ENCODE data around the gene SYNE1. TPM values are rescaled to one million over a fixed set of nuclear protein-coding genes. Genes with fewer than 3 reads are reported as not detected.

SYNE1 gene
- total RNA-seq, 2 experiments from 2014 or later, result 29.5 to 35.1 TPM

DNA sequence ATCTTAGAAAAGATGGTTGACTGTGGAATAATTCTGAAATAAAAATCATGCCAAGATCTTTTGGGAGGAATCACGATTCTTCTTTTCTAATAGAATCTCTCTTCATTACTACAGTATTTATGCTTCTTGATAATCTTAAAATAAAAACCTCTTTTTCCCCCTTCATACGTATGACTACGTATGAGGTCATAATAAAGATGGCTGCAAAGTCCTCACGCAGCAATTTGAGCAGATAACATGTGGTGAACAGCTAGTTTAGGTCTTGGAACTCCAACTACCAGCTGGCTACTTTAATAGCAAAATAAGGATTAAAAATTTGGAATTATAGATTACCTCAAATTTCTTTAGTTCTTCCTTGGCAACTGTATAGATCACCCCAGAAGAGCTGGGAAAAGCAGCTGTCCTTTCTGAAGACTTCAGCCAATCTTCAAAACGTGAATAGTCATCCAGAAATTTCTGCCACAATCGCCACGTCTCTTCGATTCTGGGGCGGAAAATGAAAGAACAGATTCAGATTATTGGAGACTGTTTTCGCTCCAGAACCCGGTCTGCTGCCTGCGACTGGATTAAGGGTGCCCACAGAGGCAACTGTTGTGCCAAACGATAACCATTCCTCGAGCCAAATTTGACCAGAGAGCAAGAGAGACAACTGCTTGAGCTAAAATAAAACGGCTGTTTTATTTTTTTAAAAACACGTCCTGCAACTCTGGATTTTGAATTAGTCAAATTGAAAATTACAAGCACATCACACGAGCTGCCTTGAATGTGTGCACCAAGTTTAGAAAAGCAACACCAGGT, 482.4 kb downstream of the SYNE1 start:
- Mint-ChIP-seq H3K36me3 (ENCODE audit: low read depth) (peaks cover 35% of the 10 kb centered on the region), H3K9me3 (no peaks in the 10 kb centered on the region), H3K27me3 (no peaks in the 10 kb centered on the region), H3K4me3 (no peak overlapping the region), H3K27ac (no peak overlapping the region), H3K4me1 (ENCODE audit: low read depth) (peaks cover 3% of the 10 kb centered on the region)
- intact Hi-C loops (cut with micrococcal nuclease), result no loop called here
- ChIA-PET POLR2A (no interaction called here), CTCF (interaction anchor here (0.8 kb wide), 1 partner anchor 113 kb away, joined by 3 read pairs; no protein-coding TSS in a partner anchor)
- TF ChIP-seq, protein P1, sequence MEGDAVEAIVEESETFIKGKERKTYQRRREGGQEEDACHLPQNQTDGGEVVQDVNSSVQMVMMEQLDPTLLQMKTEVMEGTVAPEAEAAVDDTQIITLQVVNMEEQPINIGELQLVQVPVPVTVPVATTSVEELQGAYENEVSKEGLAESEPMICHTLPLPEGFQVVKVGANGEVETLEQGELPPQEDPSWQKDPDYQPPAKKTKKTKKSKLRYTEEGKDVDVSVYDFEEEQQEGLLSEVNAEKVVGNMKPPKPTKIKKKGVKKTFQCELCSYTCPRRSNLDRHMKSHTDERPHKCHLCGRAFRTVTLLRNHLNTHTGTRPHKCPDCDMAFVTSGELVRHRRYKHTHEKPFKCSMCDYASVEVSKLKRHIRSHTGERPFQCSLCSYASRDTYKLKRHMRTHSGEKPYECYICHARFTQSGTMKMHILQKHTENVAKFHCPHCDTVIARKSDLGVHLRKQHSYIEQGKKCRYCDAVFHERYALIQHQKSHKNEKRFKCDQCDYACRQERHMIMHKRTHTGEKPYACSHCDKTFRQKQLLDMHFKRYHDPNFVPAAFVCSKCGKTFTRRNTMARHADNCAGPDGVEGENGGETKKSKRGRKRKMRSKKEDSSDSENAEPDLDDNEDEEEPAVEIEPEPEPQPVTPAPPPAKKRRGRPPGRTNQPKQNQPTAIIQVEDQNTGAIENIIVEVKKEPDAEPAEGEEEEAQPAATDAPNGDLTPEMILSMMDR (IDR thresholded peaks at IDR 0.05), result no peak
- DNase-seq, result no peak
- no peak for ATAC-seq

DNA sequence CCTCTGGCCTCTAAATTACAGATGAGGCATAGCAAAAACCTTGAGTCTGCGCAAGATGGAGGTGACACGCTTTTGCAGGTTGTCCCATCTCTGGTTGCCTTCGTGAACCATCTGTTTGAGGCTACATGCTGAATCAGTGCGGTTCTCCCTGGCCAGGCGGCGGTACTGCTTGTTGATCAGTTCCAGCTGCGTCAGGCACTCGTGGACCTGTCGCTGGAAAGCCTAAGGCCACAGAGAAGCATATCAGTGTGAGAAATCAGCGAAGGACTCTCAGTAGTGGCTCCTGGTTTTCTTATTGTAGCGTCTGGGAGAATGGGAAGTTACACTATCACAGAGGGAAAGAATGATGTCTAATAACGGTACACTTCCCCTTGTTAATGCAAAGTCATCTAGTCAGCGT, 485.2 kb downstream of the SYNE1 start:
- DNase-seq (no peak), ATAC-seq (no peak)
- intact Hi-C loops (cut with micrococcal nuclease), result no loop called here
- H3K9me3 Mint-ChIP-seq, result no peaks in the 10 kb centered on the region
- H3K27me3 Mint-ChIP-seq, result no peaks in the 10 kb centered on the region
- H3K27ac Mint-ChIP-seq, result no peak overlapping the region
- CTCF ChIA-PET, result no interaction called here
- POLR2A ChIA-PET, result interaction anchor here (1.4 kb wide), 1 partner anchor 8 kb away, joined by 4 read pairs; no protein-coding TSS in a partner anchor
- no peaks in the 10 kb centered on the region for H3K4me1 Mint-ChIP-seq (ENCODE audit: low read depth)
- TF ChIP-seq, protein P1 (IDR thresholded peaks at IDR 0.05), result no peak
- no peak overlapping the region for H3K4me3 Mint-ChIP-seq
- H3K36me3 Mint-ChIP-seq (ENCODE audit: low read depth), result peaks cover 38% of the 10 kb centered on the region

DNA sequence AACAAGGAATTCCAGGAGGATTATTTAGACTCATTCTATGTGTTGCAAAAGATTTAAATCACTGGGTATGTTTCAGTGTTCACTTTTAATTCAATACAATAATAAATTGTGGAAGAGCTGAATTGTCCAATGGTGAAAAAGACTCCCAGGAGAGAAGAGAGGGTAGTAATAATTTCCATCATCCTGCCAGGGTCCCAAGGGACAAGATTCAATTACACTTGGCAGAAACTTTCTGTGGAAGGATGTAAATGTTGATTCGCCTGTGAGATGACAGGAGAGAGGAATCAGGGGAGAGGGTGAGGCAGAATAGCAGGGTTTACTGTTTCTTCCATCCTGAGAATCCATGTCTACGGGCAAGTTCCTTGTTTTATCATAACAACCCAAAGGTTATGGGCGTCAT, 487.0 kb downstream of the SYNE1 start:
- ATAC-seq (no peak), DNase-seq (no peak)
- Mint-ChIP-seq H3K4me3 (no peak overlapping the region), H3K27me3 (no peaks in the 10 kb centered on the region), H3K9me3 (no peaks in the 10 kb centered on the region), H3K4me1 (ENCODE audit: low read depth) (no peaks in the 10 kb centered on the region), H3K27ac (no peak overlapping the region), H3K36me3 (ENCODE audit: low read depth) (peaks cover 42% of the 10 kb centered on the region)
- intact Hi-C loops (cut with micrococcal nuclease), result no loop called here
- ChIA-PET CTCF (interaction anchor here (1.4 kb wide), 1 partner anchor 17 kb away, joined by 5 read pairs; no protein-coding TSS in a partner anchor), POLR2A (interaction anchor here (0.9 kb wide), 1 partner anchor 11 kb away, joined by 3 read pairs; no protein-coding TSS in a partner anchor)
- TF ChIP-seq, protein P1 (IDR thresholded peaks at IDR 0.05), result no peak

DNA sequence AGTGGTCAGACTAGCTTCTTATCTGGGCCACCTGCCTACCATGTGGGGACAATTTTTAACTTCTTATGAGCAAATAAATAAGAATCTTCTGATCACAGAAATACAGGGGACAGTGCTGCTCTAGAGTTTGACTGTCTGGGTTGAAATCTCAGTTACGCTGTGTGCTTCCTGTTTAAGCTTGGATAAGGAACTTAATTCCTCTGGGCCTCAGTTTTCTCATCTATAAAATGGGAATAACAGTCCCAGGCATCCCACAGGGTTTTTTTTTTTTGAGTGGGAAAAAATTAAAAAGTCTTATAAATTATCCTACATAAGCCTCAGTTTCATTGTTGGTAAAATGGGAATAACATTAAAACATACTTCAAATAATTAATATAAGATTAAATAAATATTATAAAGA, 488.8 kb downstream of the SYNE1 start:
- no peak overlapping the region for H3K4me3 Mint-ChIP-seq
- ChIA-PET POLR2A (no interaction called here), CTCF (interaction anchor here (0.8 to 1.9 kb wide), 3 partner anchors 23 to 120 kb away, joined by 3 to 4 read pairs (median 3); no protein-coding TSS in a partner anchor)
- H3K9me3 Mint-ChIP-seq, result no peaks in the 10 kb centered on the region
- no peaks in the 10 kb centered on the region for H3K4me1 Mint-ChIP-seq (ENCODE audit: low read depth)
- peaks cover 40% of the 10 kb centered on the region for H3K36me3 Mint-ChIP-seq (ENCODE audit: low read depth)
- ATAC-seq (no peak), DNase-seq (no peak)
- H3K27ac Mint-ChIP-seq, result no peak overlapping the region
- H3K27me3 Mint-ChIP-seq, result no peaks in the 10 kb centered on the region
- TF ChIP-seq, protein P1 (IDR thresholded peaks at IDR 0.05), result no peak
- intact Hi-C loops (cut with micrococcal nuclease), result no loop called here

DNA sequence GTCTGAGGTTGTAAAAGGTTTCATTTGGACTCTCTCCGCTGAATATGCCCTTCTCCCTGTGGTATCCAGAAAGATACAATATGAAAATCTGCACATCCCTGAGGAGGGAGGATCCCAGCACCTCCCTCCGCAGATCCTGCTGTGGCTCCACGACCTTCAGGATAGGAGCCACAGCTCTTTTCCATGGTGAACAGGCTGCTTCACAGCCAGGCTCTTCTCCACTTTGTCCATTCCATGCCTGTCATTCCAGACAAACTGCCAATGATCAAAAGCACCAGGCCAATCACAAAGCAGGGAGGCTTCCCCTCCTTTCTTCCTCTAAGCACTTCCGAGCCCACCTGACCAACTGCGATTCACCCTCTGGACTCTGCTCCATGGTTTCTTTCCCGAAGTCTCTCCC, 489.9 kb downstream of the SYNE1 start:
- H3K4me1 Mint-ChIP-seq (ENCODE audit: low read depth), result no peaks in the 10 kb centered on the region
- no peak for ATAC-seq
- no peak for DNase-seq
- TF ChIP-seq, protein P1 (IDR thresholded peaks at IDR 0.05), result no peak
- ChIA-PET POLR2A (no interaction called here), CTCF (interaction anchor here (1.1 kb wide), 1 partner anchor 22 kb away, joined by 3 read pairs; no protein-coding TSS in a partner anchor)
- intact Hi-C loops (cut with micrococcal nuclease), result no loop called here
- H3K27ac Mint-ChIP-seq, result no peak overlapping the region
- no peaks in the 10 kb centered on the region for H3K27me3 Mint-ChIP-seq
- peaks cover 38% of the 10 kb centered on the region for H3K36me3 Mint-ChIP-seq (ENCODE audit: low read depth)
- no peaks in the 10 kb centered on the region for H3K9me3 Mint-ChIP-seq
- H3K4me3 Mint-ChIP-seq, result no peak overlapping the region

Data from activated CD8-positive, alpha-beta T cell treated with anti-CD3 and anti-CD28 coated beads for 36 hours (primary cell).